ENCODE results near the gene ANKS1A. TPM values are rescaled to one million over a fixed set of nuclear protein-coding genes. Genes with fewer than 3 reads are reported as not detected.

ANKS1A gene
- total and polyA plus RNA-seq, 2 of the 4 experiments (the other 2 are of a cell fraction): 7.2 to 7.5 TPM

- dilution Hi-C loops (cut with HindIII; ENCODE audit: low sequenced_read_pairs, unreplicated experiment) (no loop called here), in situ Hi-C loops (cut with MboI; ENCODE audit: low sequenced_read_pairs) (no loop called here), intact Hi-C loops (cut with micrococcal nuclease) (no loop called here)
- Histone ChIP-seq H3K36me3 (ENCODE audit: control insufficient read depth, insufficient read depth, low read length) (0 out of 2 replicates have a peak, but pooled peaks cover 2% of the 10 kb centered on the region), H3K4ac (ENCODE audit: low read depth, low read length) (no peak overlapping the region), H3K14ac (replicated peaks; ENCODE audit: low read depth, low read length) (no peak overlapping the region), H2BK15ac (ENCODE audit: low read depth, low read length) (no peak overlapping the region), H3K4me2 (ENCODE audit: low read depth, low read length) (no peak overlapping the region), H2AK5ac (ENCODE audit: low read depth, low read length) (no peak overlapping the region), H3K27me3 (ENCODE audit: control insufficient read depth, insufficient read depth, low read length) (no peaks in the 10 kb centered on the region), H3K18ac (ENCODE audit: low read depth, low read length) (no peak overlapping the region), H3K56ac (ENCODE audit: extremely low read depth, insufficient read depth, low read length) (no peak overlapping the region), H3K9ac (ENCODE audit: low read depth, low read length) (no peak overlapping the region), H3K9me1 (ENCODE audit: insufficient read depth, low read length) (peaks cover 6% of the 10 kb centered on the region; the same call in 1 of the 2 replicates), H4K20me1 (ENCODE audit: insufficient read depth, low read length) (no peaks in the 10 kb centered on the region), H4K8ac (ENCODE audit: low read depth in 2 of 2, low read length in 2 of 2) (no peak overlapping the region), H2BK5ac (ENCODE audit: low read depth, low read length, poor library complexity, severe bottlenecking) (no peak overlapping the region), H2BK120ac (ENCODE audit: low read depth, low read length) (no peak overlapping the region), H3K79me1 (ENCODE audit: low read depth in 1 of 2, low read length in 2 of 2) (no peaks in the 10 kb centered on the region; a peak in 1 of 4 replicates), H3K23ac (ENCODE audit: low read depth, low read length) (no peak overlapping the region), H3K4me1 (ENCODE audit: control insufficient read depth, insufficient read depth, low read length) (peaks cover 6% of the 10 kb centered on the region), H2AFZ (replicated peaks; ENCODE audit: low read length, poor library complexity) (no peak overlapping the region), H2BK20ac (ENCODE audit: low read depth, low read length) (no peak overlapping the region), H2AK9ac (replicated peaks; ENCODE audit: low read depth, low read length, poor library complexity) (no peak overlapping the region), H3K27ac (ENCODE audit: insufficient read depth, low read length) (no peak overlapping the region), H4K91ac (ENCODE audit: insufficient read depth, low read depth, low read length) (no peak overlapping the region), H3K9me3 (ENCODE audit: control insufficient read depth, insufficient read depth, low read length) (no peaks in the 10 kb centered on the region), H4K5ac (ENCODE audit: low read depth, low read length) (no peak overlapping the region), H3K4me3 (ENCODE audit: insufficient read depth, low read depth, low read length) (no peak overlapping the region)
- no peak for TF ChIP-seq USF2 (IDR thresholded peaks at IDR 0.05; ENCODE audit: low read depth, low read length)
- no peak for TF ChIP-seq MAFK (IDR thresholded peaks at IDR 0.05; ENCODE audit: low read depth, low read length)
- POLR2A ChIA-PET (ENCODE audit: unreplicated experiment): no interaction called here
- no CpG with 5 or more reads among the region's 2 CpGs for WGBS, 2 experiments (ENCODE audit: extremely low coverage in 2 of 2, insufficient read length in 1 of 2)
- no TSS peak for BruUV-seq (replicated peaks)
- DNase-seq (no peak), ATAC-seq (ENCODE audit: low read depth) (no peak)
- CTCF ChIA-PET: no interaction called here
These were observed 87.2 kb downstream of the ANKS1A start for GRCh38 chr6:34976239-34976638.

Measured in IMR-90 (cell line).